NCI-H2171 (cell line): ENCODE data around the gene CBR4.
"Not testable (repeated sequence)": the region's sequence is repeated elsewhere in the genome, so short reads cannot be mapped to it uniquely, and the experiment has no call there.

Experiments
- DNase-seq: peaks from one replicate; lab custom pipeline; 2025; lab: John Stamatoyannopoulos, UW

The CBR4 gene

GRCh38 chr4:168993714-168994510 lies 16.1 kb downstream of the CBR4 start:
- no peak for DNase-seq

DNA sequence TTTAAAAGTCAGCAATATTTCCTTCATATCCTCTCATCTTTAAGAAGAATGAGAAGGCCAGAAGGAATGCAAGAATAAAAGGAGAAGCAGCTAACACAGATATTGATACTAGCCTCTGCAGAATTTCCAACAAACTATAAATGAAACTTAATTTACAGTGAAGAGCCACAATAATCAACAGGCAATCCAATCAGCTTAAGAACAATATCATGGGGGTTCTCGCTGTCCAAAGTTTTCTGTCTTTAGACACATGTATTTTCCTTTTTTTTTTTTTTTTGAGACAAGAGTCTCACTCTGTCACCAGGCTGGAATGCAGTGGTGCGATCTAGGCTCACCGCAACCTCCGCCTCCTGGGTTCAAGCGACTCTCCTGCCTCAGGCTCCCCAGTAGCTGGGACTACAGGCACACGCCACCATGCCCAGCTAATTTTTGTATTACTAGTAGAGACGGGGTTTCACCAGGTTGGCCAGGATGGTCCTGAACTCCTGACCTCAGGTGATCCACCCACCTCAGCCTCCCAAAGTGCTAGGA lies 17.0 kb downstream of the CBR4 start:
- DNase-seq: not testable (repeated sequence)

GRCh38 chr4:168981942-168982341 lies 28.1 kb downstream of the CBR4 start:
- no peak for DNase-seq

- no peak for DNase-seq
Observed at GRCh38 chr4:168981460-168981859, 28.6 kb downstream of the CBR4 start.

DNA sequence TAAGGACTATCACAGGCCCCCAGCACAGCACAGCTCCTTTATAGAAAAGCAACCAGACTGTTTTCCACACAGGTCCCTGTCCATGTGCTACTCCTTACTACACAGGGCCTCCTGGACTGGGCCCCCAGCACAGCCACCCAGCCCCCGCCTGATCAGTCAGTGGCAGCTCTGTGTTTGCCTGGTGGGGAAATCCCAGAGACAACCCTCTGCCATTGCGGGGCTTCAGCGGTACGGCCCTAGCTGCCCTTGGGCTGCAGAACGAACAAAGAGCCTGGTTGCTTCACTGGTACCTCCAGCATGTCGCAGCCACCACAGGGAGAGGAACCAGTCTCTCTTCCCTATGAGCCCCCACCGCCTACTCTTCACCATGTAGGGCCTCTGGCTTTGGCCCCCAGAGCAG lies 30.7 kb downstream of the CBR4 start:
- no peak for DNase-seq

DNA sequence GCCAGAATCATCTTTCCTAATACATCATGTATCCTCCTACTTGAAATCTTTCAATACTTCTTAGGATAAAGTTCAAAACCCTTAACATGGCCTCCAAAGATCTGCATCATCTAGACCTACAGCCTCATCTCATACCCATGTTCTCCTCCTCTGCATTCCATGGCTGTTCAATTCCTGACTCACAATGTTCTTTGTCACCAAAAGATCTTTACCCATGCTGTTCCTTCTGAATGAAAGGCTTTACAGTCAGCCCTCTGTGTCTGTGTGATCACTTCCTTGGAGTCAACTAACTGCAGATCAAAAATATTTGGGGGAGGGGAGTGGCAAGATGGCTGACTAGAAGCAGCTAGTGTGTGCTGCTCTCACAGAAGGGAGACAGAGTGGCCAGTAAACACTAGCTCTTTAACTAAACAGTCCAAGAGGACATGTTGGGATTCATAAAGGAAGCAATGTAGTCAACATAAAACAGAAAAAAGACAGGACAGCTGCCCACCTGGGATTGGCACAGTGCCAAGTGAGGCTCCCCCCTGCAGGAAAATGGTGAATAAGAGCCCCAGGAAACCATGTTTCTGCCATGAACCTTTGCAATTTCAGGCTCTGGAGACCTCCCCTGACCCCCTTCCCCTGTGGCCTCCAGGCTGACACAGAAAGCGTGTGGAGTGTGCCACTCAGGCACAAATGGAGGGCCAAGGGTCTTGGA lies 31.9 kb downstream of the CBR4 start:
- DNase-seq: no peak

DNA sequence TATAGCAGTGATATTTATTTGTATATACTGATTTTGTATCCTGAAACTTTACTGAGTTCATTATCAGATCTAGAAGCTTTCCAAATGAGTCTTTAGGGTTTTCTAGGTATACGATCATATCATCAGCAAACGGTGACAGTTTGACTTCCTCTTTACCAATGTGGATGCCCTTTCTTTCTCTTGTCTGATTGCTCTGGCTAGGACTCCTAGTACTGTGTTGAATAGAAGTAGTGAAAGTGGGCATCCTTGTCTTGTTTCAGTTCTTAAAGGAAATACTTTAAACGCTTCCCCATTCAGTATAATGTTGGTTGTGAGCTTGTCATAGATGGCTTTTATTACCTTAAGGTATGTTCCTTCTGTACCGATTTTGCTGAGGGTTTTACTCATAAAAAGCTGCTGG lies 37.5 kb downstream of the CBR4 start:
- DNase-seq: no peak

GRCh38 chr4:168960716-168961115 lies 49.3 kb downstream of the CBR4 start:
- no peak for DNase-seq

- DNase-seq: no peak
Observed at GRCh38 chr4:168955674-168956073, 54.4 kb downstream of the CBR4 start.

DNA sequence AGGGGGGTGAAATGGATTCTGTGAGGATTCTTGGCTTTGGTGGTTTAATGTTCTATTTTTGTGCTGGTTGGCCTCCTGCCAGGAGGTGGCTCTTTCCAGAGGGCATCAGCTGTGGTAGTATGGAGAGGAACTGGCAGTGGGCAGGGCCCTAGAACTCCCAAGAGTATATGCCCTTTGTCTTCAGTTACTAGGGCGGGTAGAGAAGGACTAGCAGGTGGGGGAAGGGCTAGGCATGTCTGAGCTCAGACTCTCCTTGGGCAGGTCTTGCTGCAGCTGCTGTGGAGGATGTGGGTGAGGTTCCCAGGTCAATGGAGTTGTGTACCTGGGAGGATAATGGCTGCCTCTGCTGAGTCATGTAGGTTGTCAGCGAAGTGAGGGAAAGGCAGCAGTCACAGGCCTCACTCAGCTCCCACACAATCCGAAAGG lies 57.2 kb downstream of the CBR4 start:
- peak; percentile 41 for DNase-seq

DNA sequence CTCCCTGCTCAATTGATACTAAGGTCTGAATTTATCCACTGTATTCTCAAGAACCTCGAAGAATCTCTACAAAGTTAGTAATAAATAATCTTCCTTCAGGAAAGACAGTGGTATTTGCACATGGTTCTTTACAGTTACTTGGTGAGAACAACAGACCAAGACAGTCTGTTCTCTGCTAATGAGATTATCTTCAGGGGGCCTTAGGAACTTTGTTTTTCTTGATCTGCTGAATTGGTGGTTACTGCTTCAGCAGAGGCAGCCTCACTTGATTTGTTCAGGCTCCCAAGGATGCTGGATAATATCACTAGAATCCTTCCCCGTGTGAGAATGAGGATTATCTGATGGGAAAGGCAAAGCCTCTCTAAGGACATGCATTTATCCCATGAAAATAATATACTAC lies 64.8 kb downstream of the CBR4 start:
- DNase-seq: no peak

- no peak for DNase-seq
Observed at GRCh38 chr4:168942985-168943384, 67.1 kb downstream of the CBR4 start.
